Peyer's patch (tissue), 4 donors: ENCODE measurements around the gene FBXL19. TPM values are rescaled to one million over a fixed set of nuclear protein-coding genes. Genes with fewer than 3 reads are reported as not detected.

Experiments
- DNase-seq, 3 donors: peaks; one replicate each; pipeline ENCODE4 v3.0.0-alpha.2; 2017 to 2019
- H3K27ac ChIP-seq, 4 donors: fragments of 200-600 bp; sonication (generic); one replicate each; pipeline ENCODE4 v1.5.1; 2016 to 2019
- H3K27me3 ChIP-seq, 2 donors: fragments of 200-600 bp; sonication (generic); one replicate each; pipeline ENCODE4 v1.5.1; 2019
- H3K36me3 ChIP-seq, 3 donors: fragments of 200-600 bp; sonication (generic); one replicate each; pipeline ENCODE4 v1.5.1; 2016 to 2019
- H3K4me1 ChIP-seq, 4 donors: fragments of 200-600 bp; sonication (generic); one replicate each; pipeline ENCODE4 v1.5.1; 2016 to 2019
- H3K4me3 ChIP-seq, 4 donors: fragments of 200-600 bp; sonication (generic); 1 replicate in 3 of 4; 2 replicates in 1 of 4; pipeline ENCODE4 v1.5.1; 2016 to 2019; ENCODE audit warnings: mild to moderate bottlenecking in 1 of 4
- H3K9me3 ChIP-seq, 4 donors: fragments of 200-600 bp; sonication (generic); one replicate each; pipeline ENCODE4 v1.5.1; 2016 to 2019; ENCODE audit warnings: mild to moderate bottlenecking in 1 of 4
- CTCF ChIP-seq, 6 experiments: fragments of 450-650 bp in 4 of 6; fragments of 200-600 bp in 2 of 6; sonication (generic) in 1 of 6; IDR thresholded peaks; one replicate each; pipeline ENCODE4 v1.5.1; 2017 to 2019; ENCODE audit warnings: antibody characterized with exemption in 6 of 6, mild to moderate bottlenecking in 3 of 6, moderate library complexity in 1 of 6
- POLR2A ChIP-seq, 2 donors: fragments of 450-650 bp; IDR thresholded peaks; one replicate each; pipeline ENCODE4 v1.5.1; 2017; ENCODE audit warnings: antibody characterized with exemption in 2 of 2, mild to moderate bottlenecking in 2 of 2, moderate library complexity in 2 of 2
- total RNA-seq, 4 donors: library from RNA; depleted of rRNA; stranded (reverse); fragments of >200 nt; gene quantifications; one replicate each; pipeline ENCODE4 v1.1.0, GENCODE V29; 2016

Gene FBXL19
- total RNA-seq, 4 donors from 2014 or later: 25.0 to 51.2 (median 47.9) TPM

DNA sequence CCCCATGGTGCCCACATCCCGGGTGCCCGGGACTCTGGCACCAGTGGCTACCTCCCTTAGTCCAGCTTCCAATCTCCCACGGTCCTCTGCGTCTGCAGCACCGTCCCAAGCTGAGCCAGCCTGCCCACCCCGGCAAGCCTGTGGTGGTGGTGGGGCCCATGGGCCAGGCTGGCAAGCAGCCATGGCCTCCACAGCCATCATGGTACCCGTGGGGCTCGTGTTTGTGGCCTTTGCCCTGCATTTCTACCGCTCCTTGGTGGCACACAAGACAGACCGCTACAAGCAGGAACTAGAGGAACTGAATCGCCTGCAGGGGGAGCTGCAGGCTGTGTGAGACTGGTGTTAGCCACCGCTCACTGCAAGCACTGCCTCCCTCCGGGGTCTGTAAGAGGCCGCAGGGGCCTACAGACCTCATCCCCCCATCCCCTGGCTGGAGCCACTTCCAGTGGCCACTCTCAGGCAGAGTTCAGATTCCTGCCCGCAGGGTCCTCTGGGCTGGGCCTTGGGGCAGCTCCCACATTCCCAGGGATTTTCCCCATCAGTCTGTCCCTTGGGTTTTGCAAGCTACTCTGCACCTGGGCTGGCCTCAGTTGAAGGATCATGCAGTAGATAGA, 30.2 kb downstream of the FBXL19 start:
- peak overlapping the region in 2 of 4 donors; percentile 25 to 27 for H3K27ac ChIP-seq

DNA sequence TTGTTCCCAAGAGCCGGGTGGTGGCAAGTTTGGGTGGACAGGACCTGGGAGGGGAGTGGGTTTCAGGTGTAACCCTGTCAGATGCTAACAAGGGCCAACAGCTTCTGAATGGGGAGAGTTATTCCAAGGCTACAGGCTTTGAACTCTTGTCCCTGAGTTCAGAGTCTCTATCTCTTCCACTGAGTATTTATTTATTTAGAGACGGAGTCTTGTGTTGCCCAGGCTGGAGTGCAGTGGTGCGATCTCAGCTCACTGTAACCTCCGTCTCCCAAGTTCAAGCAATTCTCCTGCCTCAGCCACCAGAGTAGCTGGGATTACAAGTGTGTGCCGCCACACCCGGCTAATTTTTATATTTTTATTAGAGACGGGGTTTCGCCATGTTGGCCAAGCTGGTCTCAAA, 31.6 kb downstream of the FBXL19 start:
- no peak for TF ChIP-seq CTCF (IDR thresholded peaks at IDR 0.05)
- TF ChIP-seq POLR2A (IDR thresholded peaks at IDR 0.05): no peak
- DNase-seq: no peak
- no peak overlapping the region for H3K4me3 ChIP-seq
- H3K27ac ChIP-seq: no peak overlapping the region
- no peaks in the 10 kb centered on the region for H3K9me3 ChIP-seq
- peaks cover 0 to 10% (median 0%) of the 10 kb centered on the region in 3 donors for H3K36me3 ChIP-seq
- no peaks in the 10 kb centered on the region for H3K27me3 ChIP-seq
- peaks cover 2 to 46% (median 15%) of the 10 kb centered on the region in 4 donors for H3K4me1 ChIP-seq

More for the DNA sequence above, 30.2 kb downstream of the FBXL19 start:
- TF ChIP-seq POLR2A (IDR thresholded peaks at IDR 0.05) (no peak), CTCF (IDR thresholded peaks at IDR 0.05) (peak in 5 of 6 experiments; percentile 55 to 63 (median 60))
- H3K36me3 ChIP-seq: no peaks in the 10 kb centered on the region
- DNase-seq: peak; percentile 62 to 79 (median 76)
- H3K4me3 ChIP-seq: no peak overlapping the region
- no peaks in the 10 kb centered on the region for H3K27me3 ChIP-seq
- peaks cover 2 to 42% (median 9%) of the 10 kb centered on the region in 4 donors for H3K4me1 ChIP-seq
- H3K9me3 ChIP-seq: no peaks in the 10 kb centered on the region

DNA sequence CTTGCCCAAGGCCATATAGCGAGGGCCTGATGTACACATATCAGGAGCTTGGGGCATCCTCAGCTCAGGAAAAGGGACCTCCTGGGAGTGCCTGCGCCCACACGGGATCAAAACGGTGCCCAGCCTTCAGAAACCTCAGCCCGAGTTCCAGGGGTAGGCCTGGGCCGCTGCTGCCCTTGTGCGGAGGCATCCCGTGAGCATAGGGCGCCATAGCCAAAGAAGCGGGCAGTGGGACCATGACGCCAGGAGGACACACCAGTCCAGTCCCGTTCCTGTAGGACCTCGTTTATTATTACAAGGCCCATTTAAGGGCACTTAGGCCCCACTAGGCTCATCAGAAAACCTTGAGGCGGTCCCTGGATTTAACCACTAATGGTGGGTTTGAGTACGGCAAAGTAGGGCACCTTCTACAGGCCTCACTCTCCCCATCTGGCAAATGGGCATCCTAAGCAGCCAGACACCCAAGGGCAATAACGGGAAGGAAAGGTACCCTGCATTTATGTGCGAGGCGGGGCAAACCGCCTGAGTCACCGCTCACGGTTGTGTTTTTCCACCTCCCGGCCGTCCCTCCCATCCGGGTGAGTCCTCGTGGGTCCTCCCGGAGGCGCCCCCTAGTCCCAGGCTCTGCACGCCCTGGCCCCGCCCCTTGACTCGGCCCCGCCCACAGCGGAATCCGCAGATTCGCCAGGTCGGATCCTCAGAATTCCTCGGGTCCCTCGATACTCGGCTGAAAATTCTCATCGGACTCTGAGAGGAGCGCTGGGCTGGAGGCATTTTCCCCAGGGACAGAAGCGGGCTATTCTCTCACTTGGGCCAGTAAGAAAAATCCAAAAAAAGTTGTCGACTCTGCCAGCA, 33.5 kb downstream of the FBXL19 start:
- no peaks in the 10 kb centered on the region for H3K9me3 ChIP-seq
- H3K27me3 ChIP-seq: no peaks in the 10 kb centered on the region
- H3K27ac ChIP-seq: peak overlapping the region; percentile 89 to 99 (median 95)
- TF ChIP-seq CTCF (IDR thresholded peaks at IDR 0.05) (peak in 2 of 6 experiments; percentile 11 to 29), POLR2A (IDR thresholded peaks at IDR 0.05) (no peak)
- H3K36me3 ChIP-seq: peaks cover 0 to 26% (median 0%) of the 10 kb centered on the region in 3 donors
- peak; percentile 77 to 91 (median 90) for DNase-seq
- peak overlapping the region; percentile 67 to 93 (median 83) for H3K4me3 ChIP-seq
- peaks cover 2 to 29% (median 8%) of the 10 kb centered on the region in 4 donors for H3K4me1 ChIP-seq

- peak; percentile 97 to 98 (median 98) for DNase-seq
- peak in 4 of 6 experiments; percentile 2 to 31 (median 28) for TF ChIP-seq CTCF (IDR thresholded peaks at IDR 0.05)
- peak in 1 of 2 donors; percentile 60 for TF ChIP-seq POLR2A (IDR thresholded peaks at IDR 0.05)
- Histone ChIP-seq H3K4me3 (peak within 1 kb of the TSS; percentile 67 to 93 (median 83)), H3K4me1 (peaks cover 2 to 29% (median 8%) of the 10 kb centered on the region in 4 donors), H3K9me3 (no peaks in the 10 kb centered on the region), H3K36me3 (peaks cover 0 to 34% (median 0%) of the 10 kb centered on the region in 3 donors), H3K27ac (peak within 1 kb of the TSS; percentile 89 to 99 (median 95)), H3K27me3 (no peaks in the 10 kb centered on the region)
Observed at GRCh38 chr16:30957456-30958174, 34.2 kb downstream of the FBXL19 start, which contains the start of gene SETD1A. TSS of gene SETD1A (plus strand) at chr16:30957754. CDS start at chr16:30958732, 978 bp downstream.
